GM19240 (cell line): ENCODE results near the gene DNAJC25.

Source experiments
- DNase-seq: peaks from one replicate; pipeline ENCODE4 v3.0.0; 2011; ENCODE audit warnings: low spot score; ENCODE audit not compliant: insufficient read length

Gene DNAJC25

DNA sequence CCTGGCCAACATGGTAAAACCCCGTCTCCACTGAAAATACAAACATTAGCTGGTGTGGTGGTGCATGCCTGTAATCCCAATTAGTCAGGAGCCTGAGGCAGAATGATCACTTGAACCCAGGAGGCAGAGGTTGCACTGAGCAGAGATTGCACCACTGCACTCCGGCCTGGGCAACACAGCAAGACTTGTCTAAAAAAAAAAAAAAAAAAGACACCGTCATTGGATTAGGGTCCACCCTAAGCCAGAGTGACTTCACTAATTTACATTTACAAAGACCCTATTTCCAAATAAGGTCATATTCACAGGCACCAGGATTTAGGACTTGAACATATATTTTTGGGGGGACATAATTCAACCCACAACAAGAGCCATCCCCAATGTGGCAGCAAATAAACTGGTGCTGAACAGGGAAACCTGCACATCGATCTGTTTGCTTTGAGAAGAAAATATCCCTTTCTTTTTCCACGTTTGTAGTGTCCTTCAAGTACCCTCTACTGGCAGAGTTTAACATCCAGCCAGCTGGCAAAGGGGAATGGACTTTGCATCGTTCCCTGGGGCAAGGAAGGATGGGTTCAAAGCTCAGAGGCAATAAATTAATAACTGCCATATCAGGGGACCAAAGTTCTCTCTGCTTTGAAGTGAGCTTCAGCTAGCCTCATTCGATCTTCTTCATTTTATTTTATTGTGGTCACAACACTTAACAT is 3.7 kb upstream of the DNAJC25 start:
- DNase-seq = no peak

DNA sequence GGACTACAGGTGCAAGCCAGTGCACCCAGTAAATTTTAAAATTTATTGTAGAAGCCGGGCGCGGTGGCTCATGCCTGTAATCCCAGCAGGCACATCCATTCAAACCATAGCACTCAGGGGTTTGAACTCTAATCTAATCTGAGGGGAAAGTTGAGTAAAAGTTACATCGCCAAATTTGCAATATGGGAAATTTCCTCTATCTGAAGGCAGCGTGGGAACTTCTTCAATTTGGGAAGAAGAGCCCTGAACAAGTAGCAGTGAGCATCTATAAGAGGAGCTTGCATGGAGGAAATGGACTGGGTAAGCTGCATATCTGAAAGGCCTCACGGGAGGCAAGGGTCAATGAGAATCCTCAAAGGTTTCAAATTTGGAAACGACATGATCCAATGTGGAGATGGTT is 2.7 kb upstream of the DNAJC25 start:
- DNase-seq = no peak

DNA sequence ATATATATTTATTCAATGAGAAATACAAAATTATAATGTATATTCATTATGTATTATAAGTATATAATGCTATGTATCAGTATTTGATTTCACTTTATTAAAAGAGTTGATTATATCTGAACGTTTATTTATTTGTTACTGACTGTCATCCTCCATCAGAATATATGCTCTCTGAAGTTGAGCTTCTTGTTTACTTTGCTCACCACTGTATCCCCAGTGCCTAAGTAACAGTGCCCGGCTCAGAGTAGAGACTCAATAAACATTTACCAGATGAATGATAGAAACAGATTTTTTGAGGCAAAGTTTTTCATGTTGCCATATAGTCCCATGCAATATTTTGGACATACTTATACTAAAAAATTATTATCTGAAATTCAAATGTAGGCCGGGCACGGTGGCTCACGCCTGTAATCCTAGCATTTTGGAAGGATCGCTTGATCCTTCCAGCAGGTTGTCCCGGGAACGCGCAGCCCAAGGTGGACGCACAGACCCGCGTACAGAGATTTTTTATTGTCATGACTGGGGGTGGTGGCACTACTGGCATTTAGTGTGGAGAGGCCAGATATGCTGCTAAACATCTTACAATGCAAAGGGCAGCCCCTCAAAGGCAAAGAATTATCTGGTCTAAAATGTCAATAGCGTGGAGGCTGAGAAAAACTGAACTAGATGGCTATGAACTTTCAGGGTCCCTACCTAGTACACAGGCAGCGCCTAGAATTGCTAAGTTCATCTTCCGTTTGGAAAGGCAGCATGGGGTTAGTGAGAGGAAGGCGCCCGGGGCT is 761 bp upstream of the DNAJC25 start:
- DNase-seq = no peak

DNA sequence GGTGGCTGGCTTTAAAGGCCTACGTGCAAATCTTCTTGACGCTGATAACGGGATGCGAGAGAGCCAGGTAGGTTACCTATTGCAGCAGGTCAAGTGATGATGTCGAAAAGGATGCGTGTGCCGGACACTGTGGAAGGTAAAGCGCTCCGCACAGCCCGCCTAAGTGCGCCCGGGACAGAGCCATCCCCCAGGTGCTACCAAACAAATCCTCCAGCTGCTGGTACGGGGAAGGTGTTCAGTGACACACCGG is 245 bp upstream of the DNAJC25 start:
- DNase-seq = no peak

DNA sequence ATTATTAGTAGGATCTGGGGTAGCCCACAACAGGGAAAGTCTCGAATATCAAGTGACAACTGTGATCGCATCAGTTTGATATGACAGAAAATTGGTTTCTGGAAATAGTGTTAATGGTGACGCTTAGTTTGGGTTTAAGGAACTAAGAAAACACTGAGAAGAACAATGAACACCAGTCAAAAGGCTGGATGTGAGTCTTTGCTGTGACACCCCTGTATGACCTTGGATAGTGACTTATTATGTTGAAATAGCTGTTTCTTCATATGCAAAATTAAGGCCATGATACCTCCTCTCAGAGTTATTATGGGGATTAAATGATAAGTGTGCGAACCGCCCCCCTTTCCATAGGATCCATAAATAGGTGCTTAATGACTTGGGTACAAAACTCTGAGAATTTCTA is 926 bp downstream of the DNAJC25 start:
- DNase-seq = no peak

DNA sequence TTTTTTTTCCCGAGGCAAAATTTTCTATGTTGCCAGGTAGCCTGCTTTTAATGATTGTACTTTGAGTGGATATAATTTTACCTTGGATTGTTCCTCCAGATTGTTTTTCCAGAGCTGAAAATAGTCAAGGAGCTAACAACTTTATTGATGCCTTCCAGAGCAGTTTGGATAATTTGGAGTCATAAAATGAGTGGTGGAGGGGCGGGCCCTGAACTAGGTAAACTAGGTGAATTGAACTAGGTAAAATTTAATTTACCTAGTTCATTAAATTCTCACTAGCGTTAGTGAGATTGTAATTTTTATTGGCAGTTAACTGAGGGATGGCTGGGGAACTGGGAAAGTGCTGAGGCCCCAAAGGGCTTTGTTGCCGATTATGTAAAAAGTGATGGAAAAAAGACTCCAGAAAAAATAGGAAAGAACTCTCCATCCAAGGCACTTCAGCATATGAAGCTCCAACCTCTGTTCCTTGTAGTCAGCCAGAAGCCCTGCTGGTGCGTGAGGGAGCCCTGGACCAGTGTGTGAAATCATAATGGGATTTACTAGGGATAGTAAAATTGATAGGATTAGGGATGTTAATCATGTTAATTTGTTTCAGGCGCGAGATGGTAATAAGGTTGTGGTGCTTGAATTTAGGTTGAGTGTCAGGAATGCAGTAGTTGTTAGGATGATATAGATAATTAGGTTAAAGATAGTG is 1.7 kb downstream of the DNAJC25 start:
- DNase-seq = no peak

DNA sequence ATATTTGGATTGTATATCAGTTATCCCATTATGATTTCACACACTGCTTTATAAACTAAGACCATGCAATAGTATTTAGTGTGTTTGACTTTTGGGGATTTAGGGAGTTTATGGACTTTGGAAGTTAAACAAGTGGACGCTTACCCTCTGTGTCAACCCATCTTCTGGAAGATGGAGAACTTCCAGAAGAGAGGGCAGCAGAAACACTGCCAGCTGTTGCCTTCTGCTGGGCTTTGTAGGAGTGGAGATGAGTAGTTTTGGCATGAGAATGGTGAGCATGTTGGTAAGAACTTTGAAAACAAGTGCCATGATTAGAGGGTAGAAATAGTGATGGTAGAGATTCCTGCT is 2.2 kb downstream of the DNAJC25 start:
- DNase-seq = no peak

DNA sequence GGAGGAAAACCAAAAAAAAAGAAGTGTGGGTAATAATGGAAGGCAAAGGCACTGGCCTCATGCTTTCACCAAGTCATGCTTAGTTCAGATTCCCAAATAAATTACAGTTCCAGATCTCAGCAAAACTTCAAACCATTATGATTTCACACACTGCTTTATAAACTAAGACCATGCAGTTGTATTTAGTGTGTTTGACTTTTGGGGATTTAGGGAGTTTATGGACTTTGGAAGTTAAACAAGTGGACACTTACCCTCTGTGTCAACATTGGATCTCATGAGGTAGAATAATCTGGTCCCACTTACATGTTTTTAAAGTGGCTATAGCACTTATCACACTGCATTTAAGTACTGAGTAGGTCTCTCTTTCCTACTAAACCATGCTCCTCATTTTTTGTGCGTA is 3.7 kb downstream of the DNAJC25 start:
- no peak for DNase-seq

DNA sequence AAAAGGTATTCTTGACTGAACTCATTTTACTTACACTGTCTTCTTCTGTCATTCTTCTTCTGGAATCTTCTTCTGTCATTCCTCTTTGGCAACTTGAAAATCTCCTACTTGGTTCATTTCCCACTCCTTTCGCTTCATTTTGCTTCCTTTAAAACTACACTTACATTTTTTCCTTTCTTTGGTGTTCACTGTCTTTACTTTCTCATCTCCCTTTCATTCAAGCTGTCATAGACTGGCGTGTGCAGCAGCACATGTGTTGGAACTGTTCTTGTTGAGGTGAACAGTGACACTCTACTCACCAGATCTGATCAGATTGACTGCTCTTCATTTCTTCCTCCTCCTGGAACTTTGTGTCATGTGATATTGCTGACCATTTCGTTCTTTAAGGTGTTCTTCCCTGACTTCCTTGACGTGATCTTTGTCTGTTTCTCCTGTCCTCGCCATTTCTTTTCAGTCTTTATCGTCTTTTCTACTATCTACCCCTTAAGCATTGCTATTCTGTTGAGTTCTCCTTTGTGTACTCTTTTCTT is 6.4 kb downstream of the DNAJC25 start:
- DNase-seq = no peak

DNA sequence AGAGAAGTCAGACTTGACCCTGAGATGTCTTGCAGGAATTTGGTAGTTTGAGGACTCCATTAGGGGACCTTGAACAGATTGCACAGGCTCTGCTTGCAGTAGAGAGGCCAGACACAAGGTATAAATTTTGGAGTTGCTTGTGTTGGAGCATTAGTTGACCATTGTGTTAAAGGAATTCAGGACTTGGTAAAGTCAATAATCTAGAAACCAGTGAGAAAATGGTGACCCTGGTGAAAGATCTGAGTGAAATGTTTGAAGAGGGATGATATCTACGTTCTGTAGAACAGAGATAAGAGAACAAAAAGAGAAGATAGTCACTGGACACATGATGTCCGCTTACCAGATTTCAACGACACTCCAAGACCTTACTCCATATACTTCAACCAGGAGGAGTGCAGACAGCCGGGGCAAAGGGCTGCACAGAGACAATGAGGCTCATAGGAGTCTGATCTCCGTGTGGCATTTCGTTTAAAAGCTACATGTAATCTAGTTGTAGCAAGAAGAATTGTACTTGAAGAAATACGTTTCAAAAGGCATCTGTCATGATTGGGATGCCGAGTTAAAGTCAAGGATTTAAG is 13.2 kb downstream of the DNAJC25 start:
- no peak for DNase-seq

DNA sequence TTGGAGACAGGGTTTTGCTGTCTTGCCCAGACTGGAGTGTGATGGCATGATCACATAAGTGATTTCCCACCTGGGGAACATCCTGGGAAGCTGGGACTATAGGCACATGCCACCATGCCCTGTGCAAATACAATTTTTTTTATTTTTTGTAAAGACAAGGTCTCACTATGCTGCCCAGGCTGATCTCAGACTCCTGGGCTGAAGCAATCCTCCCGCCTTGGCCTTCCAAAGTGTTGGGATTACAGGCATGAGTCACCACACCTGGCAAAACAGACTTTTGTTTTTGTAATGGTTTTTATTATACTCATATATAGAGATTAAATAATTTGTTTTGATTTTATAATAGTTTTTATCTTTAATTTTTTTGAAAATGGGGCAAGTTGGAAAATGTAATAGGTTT is 14.7 kb downstream of the DNAJC25 start:
- no peak for DNase-seq

DNA sequence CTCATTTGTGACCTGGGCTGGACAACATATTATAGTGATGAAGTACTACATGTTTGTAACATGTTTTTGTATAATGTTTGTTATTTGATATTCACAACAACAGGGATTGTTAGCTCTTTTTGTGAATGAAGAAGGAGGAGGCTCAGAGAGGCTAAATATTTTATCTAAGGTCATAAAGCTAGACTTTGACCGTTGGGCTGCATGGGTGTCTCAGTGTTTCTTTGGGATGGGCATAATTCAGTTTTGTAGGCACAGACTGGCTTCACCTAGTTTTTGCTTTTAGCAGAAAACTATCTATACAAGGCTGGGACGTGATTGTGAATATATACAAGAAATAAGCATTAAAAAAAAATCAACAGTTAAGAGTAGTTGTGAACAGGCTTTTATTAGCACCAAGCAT is 15.3 kb downstream of the DNAJC25 start:
- DNase-seq = no peak

DNA sequence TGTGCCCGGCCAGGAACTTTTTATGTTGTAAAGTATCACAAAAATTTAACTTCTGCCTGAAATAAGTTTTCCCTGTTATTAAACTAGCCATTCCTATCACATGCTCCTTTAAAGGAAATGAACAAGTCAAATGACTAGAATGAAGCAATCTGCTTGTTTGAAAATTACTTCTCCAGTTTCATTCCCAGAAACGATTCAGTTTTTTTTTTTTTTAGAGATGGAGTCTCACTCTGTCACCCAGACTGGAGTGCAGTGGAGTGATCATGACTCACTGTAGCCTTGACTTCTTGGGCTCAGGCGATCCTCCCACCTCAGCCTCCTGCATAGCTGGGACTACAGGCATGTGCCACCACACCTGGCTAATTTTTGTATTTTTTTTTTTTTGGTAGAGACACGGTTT is 16.9 kb downstream of the DNAJC25 start:
- DNase-seq = no peak

DNA sequence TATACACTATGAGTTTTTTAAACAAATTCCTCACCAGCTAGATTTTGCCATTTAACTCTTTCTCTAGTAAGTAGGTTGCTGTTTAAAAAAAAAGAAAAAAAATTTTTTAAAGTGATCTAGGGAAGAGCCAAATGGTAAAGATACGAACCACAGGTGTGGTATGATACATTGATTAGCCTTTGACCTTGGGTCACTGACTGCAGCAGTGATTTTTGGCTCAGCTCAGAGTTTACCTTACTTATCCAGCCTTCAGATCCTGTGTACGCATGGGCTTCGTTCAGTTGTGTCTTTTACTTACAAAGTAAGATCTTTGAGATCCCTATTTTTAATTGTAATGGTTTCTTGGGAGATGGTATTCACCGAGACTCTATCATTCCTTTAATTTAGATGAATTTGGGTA is 17.9 kb downstream of the DNAJC25 start:
- no peak for DNase-seq

DNA sequence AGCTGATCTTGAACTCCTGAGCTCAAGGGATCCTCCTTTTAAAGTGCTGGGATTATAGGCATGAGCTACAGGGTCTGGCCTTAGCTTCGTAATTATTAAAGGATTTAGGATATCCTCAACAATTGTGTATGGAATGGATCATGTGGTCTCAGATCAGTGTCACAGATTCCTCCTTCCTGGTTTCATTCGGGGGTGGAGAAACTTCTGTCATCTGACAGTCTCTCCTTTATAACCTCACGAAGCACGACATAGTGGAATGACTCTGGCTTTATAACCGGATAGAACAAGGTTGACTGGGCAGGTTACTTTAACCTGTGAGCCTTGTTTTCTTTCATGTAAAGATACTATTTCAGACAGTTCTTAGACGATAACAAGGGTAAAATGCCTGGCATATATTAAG is 25.9 kb downstream of the DNAJC25 start:
- DNase-seq = no peak

DNA sequence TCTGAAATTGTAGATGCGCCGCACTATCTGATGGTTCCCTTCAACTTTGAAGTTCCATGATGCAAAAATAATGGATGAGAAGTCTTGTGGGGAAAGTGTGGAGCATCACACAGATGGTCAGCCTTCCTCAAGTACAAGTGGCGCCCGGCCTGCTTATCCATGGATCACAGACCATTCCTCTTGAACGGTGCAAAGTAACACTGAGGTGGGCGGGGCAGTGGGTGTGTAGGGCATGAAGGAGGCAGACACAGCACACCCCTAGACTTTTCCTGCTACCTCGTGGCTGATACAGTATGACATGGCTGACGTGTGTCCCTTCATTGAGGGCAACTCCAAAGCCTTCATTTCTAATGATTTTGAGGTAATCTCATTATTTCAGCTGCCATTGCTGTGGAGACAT is 27.8 kb downstream of the DNAJC25 start:
- DNase-seq = no peak

DNA sequence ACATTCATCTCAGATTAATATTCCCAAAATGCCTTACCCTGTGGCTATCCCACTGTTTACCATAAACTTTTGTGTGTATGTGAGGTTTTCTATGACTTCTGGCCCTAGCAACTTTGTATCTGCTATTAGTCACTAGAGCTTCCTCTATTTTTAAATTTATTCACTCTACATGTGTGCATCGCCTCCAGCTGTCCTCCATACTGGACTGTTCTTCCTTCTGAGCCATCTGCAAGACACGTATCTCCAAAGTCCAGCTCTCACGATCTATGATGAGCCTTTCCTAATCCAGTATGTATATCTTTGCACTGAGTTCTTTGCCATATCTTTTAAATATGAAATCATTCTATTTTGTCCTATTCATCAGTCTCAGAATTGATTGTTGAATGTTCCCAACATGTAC is 28.6 kb downstream of the DNAJC25 start:
- DNase-seq = no peak

DNA sequence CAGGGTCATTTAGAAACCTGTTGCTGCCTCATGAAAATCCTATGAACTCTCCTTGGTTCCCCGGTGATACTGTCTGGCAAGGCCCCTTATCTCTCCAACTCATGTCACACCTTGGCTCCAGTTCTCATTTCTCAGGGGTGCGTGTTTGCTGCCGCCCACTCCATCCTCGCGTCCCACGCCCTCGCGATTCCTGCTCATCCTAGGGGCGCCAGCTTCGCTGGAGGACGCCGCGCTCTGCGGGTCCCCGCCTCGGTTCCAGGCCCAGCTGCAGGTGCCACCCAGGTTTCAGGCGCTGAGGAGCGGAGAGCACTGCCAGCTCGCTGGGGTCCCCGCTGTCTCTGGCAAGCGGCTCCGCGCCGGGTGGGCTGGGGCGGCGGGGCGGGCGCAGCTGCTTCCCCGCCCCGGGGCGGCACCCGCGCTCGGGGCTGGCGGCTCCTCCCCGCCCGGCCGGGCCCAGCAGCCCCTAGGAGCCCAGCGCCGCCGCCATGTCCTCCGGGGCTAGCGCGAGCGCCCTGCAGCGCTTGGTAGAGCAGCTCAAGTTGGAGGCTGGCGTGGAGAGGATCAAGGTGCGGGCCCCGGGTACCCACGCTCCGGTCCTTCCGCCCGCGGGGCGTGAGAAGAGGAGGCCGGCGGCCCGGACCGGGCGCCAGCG is 30.1 kb downstream of the DNAJC25 start, which contains the start of gene GNG10:
GNG10 (plus strand) TSS at position 456 of the 652 bp plus-strand sequence; CDS start at position 486, 30 bp downstream.
- DNase-seq = peak; percentile 65

DNA sequence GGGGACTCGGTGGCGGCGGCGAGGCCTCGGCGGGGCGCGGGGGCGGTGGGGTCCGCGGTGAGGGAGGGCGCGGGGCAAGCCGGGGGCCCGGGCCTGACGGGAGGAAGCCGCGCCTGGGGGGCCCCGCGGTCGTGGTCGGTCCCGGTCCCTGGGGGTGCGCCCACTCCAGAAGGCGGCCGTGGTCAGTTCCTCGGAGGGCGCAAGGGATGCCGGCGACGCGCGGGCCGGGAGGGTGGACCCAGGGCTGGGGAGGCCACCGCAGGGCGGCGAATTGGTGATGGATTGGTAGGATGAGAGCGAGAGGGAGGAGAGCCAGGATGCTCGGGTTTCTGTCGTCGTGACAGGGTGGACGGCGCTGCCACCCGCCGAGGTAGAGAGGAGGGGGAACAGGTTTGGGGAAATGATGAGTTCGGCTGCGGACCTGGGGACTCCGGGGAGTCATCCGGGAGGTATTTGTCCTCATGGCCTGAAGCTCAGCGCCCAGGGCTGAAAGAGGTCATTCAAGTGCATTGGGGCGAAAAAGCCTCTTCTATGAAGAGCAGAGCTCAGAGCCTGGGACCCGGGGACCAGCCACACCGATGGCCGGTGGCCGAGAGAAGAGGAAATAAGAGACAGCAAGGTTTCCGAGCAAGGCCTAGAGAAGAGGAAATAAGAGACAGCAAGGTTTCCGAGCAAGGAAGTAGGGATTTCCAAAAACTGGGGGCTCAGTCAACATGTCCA is 30.8 kb downstream of the DNAJC25 start:
- DNase-seq = peak; percentile 26

DNA sequence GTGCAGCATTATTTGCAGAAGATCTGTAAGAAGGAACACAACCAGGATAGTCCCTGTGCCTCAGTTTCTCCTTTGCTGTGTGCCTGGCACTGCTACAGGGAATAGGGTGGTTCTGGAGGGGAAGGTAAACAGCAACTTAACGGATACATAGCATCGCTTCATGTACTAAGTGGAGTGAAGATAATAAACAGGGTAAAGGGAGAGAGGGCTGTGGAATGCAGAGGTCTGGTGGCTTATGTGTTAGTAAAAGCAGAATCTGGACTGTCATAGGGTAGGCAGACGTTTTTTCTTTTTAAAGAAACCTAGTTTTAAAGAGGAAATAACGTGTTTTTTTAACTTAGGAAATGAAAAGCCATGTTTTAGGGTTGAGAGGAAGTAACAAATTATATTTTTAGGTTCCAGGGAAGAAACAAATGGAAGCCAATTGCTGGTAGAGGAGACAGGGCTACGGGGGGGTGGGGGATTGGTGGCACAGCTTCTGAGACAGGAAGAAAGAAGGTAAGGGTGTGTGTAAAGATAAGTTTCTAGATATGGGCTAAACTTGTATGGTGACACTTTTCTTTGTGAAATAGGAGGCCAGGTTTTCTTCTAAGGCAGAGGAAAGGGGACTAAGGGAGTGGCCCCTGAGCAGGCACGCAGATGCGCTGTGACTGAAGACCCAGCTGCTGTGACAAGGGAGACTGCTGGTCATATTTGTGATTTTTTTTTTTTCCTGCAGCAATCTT is 31.6 kb downstream of the DNAJC25 start:
- DNase-seq = no peak
